H9 (cell line): ENCODE data around the gene FAIM2. TPM values are rescaled to one million over a fixed set of nuclear protein-coding genes. Genes with fewer than 3 reads are reported as not detected.

Experiments
- DNase-seq: peaks from one replicate; pipeline ENCODE4 v3.0.0-alpha.2; 2017
- H2AFZ ChIP-seq: one replicate; pipeline ENCODE4 v1.6.1; 2013; ENCODE audit warnings: mild to moderate bottlenecking, low read length, control low read depth, moderate library complexity
- H2AK5ac ChIP-seq: 2 replicates; pipeline ENCODE4 v1.6.1; 2013; ENCODE audit warnings: low read length, control low read depth, mixed read lengths; ENCODE audit not compliant: insufficient read length
- H2BK120ac ChIP-seq: one replicate; pipeline ENCODE4 v1.6.1; 2013; ENCODE audit warnings: low read depth, mild to moderate bottlenecking, low read length, control low read depth, inconsistent platforms; ENCODE audit not compliant: poor library complexity, severe bottlenecking
- H2BK12ac ChIP-seq: 2 replicates; pipeline ENCODE4 v1.6.1; 2013; ENCODE audit warnings: low read length, control low read depth, mixed read lengths, low read depth; ENCODE audit not compliant: insufficient read length
- H2BK15ac ChIP-seq: 2 replicates; pipeline ENCODE4 v1.6.1; 2013; ENCODE audit warnings: low read depth, low read length, control low read depth
- H2BK20ac ChIP-seq: one replicate; pipeline ENCODE4 v1.6.1; 2013; ENCODE audit warnings: low read depth, mild to moderate bottlenecking, low read length, control low read depth, inconsistent platforms; ENCODE audit not compliant: poor library complexity, severe bottlenecking
- H2BK5ac ChIP-seq: 2 replicates; pipeline ENCODE4 v1.6.1; 2013; ENCODE audit warnings: low read length, control low read depth, mixed read lengths; ENCODE audit not compliant: insufficient read length
- H3K14ac ChIP-seq: 2 replicates; pipeline ENCODE4 v1.6.1; 2013; ENCODE audit warnings: low read length, control low read depth; ENCODE audit not compliant: insufficient read depth
- H3K18ac ChIP-seq: 2 replicates; pipeline ENCODE4 v1.6.1; 2013; ENCODE audit warnings: low read depth, mild to moderate bottlenecking, mixed read lengths, low read length, control low read depth; ENCODE audit not compliant: insufficient read length
- H3K23ac ChIP-seq: 2 replicates; pipeline ENCODE4 v1.6.1; 2013; ENCODE audit warnings: low read length, control low read depth, mixed read lengths, low read depth; ENCODE audit not compliant: insufficient read length
- H3K23me2 ChIP-seq: 2 replicates; pipeline ENCODE4 v1.6.1; 2013; ENCODE audit warnings: low read depth, mild to moderate bottlenecking, mixed read lengths, low read length, control low read depth; ENCODE audit not compliant: insufficient read length, poor library complexity, severe bottlenecking
- H3K27ac ChIP-seq: 2 replicates; pipeline ENCODE4 v1.5.1; 2013; ENCODE audit warnings: low read length, control low read depth, mixed read lengths, low read depth; ENCODE audit not compliant: insufficient read length
- H3K27me3 ChIP-seq: 2 replicates; pipeline ENCODE4 v1.6.1; 2013; ENCODE audit warnings: low read length, control low read depth, inconsistent platforms; ENCODE audit not compliant: insufficient read depth
- H3K4ac ChIP-seq: 2 replicates; pipeline ENCODE4 v1.6.1; 2013; ENCODE audit warnings: low read depth, mild to moderate bottlenecking, control low read depth, inconsistent platforms, low read length, moderate library complexity
- H3K4me1 ChIP-seq: 2 replicates; pipeline ENCODE4 v1.6.1; 2013; ENCODE audit warnings: low read length, control low read depth, inconsistent platforms; ENCODE audit not compliant: insufficient read depth
- H3K4me2 ChIP-seq: 2 replicates; pipeline ENCODE4 v1.6.1; 2013; ENCODE audit warnings: low read length, control low read depth, mixed read lengths; ENCODE audit not compliant: insufficient read length, insufficient read depth
- H3K56ac ChIP-seq: 2 replicates; pipeline ENCODE4 v1.6.1; 2013; ENCODE audit warnings: low read depth, mild to moderate bottlenecking, mixed read lengths, low read length, control low read depth; ENCODE audit not compliant: insufficient read length
- H3K79me1 ChIP-seq: 2 replicates; pipeline ENCODE4 v1.6.1; 2013; ENCODE audit warnings: low read depth, mild to moderate bottlenecking, moderate library complexity, low read length, control low read depth, inconsistent platforms; ENCODE audit not compliant: insufficient read depth, poor library complexity, severe bottlenecking
- H3K79me2 ChIP-seq: 2 replicates; pipeline ENCODE4 v1.6.1; 2013; ENCODE audit warnings: low read length, control low read depth, inconsistent platforms; ENCODE audit not compliant: insufficient read depth
- H3K9ac ChIP-seq: 2 replicates; pipeline ENCODE4 v1.6.1; 2013; ENCODE audit warnings: low read length, control low read depth, mixed read lengths; ENCODE audit not compliant: insufficient read length; ENCODE audit errors: extremely low read depth
- H3K9me3 ChIP-seq: one replicate; pipeline ENCODE4 v1.6.1; 2013; ENCODE audit warnings: low read depth, low read length, inconsistent platforms; ENCODE audit not compliant: control insufficient read depth
- H3T11ph ChIP-seq: one replicate; pipeline ENCODE4 v1.6.1; 2013; ENCODE audit warnings: mild to moderate bottlenecking, low read length, control low read depth, inconsistent platforms
- H4K20me1 ChIP-seq: one replicate; pipeline ENCODE4 v1.6.1; 2013; ENCODE audit not compliant: control insufficient read depth, insufficient read length, insufficient read depth
- H4K5ac ChIP-seq: 2 replicates; pipeline ENCODE4 v1.6.1; 2013; ENCODE audit warnings: low read depth, mild to moderate bottlenecking, mixed read lengths, low read length, control low read depth; ENCODE audit not compliant: insufficient read length
- H4K8ac ChIP-seq: replicated peaks from 2 replicates; pipeline ENCODE4 v1.6.1; 2013; ENCODE audit warnings: low read length, control low read depth, mixed read lengths, low read depth; ENCODE audit not compliant: insufficient read length
- H4K91ac ChIP-seq: 2 replicates; pipeline ENCODE4 v1.6.1; 2013; ENCODE audit warnings: low read depth, mild to moderate bottlenecking, moderate library complexity, mixed read lengths, low read length, control low read depth; ENCODE audit not compliant: insufficient read length
- H3K27ac Mint-ChIP-seq, 3 experiments: 2 replicates in 2 of 3; 3 replicates in 1 of 3; pipeline ENCODE4 v1.8.0; 2020 to 2021; ENCODE audit warnings: mixed read lengths in 3 of 3, mild to moderate bottlenecking in 1 of 3, moderate library complexity in 1 of 3
- H3K27me3 Mint-ChIP-seq: 2 replicates; pipeline ENCODE4 v1.8.0; 2021; ENCODE audit warnings: low read depth, mild to moderate bottlenecking, moderate library complexity, mixed read lengths
- H3K36me3 Mint-ChIP-seq, 3 experiments: 2 replicates in 2 of 3; 3 replicates in 1 of 3; pipeline ENCODE4 v1.8.0; 2020 to 2021; ENCODE audit warnings: low read depth in 3 of 3, mixed read lengths in 3 of 3; ENCODE audit not compliant: insufficient read depth in 1 of 3
- H3K4me1 Mint-ChIP-seq, 2 experiments: 2 replicates each; pipeline ENCODE4 v1.8.0; 2020; ENCODE audit warnings: mixed read lengths in 2 of 2
- H3K4me3 Mint-ChIP-seq, 2 experiments: 2 replicates in 1 of 2; 3 replicates in 1 of 2; pipeline ENCODE4 v1.8.0; 2020 to 2021; ENCODE audit warnings: mild to moderate bottlenecking in 2 of 2, mixed read lengths in 2 of 2, moderate library complexity in 1 of 2
- H3K9me3 Mint-ChIP-seq, 2 experiments: 2 replicates in 1 of 2; 3 replicates in 1 of 2; pipeline ENCODE4 v1.8.0; 2020; ENCODE audit warnings: mild to moderate bottlenecking in 2 of 2, mixed read lengths in 2 of 2, moderate library complexity in 1 of 2
- CTCF ChIP-seq: fragments of 200-600 bp; sonication (generic); conservative IDR thresholded peaks from 3 replicates; pipeline ENCODE4 v1.8.0; 2021; ENCODE audit warnings: antibody characterized with exemption, mild to moderate bottlenecking
- WGBS: extraction: QIAGEN DNeasy Blood & Tissue Kit; methylation state at CpG from one replicate; pipeline ENCODE4 v1.1.7; 2013; ENCODE audit warnings: missing lambda C conversion rate, low lambda C conversion rate, mixed read lengths; ENCODE audit not compliant: insufficient read length; ENCODE audit errors: extremely low coverage; 5-methylcytosine and 5-hydroxymethylcytosine counted together
- total RNA-seq: library from RNA; stranded (reverse); gene quantifications from 2 replicates; pipeline ENCODE4 v1.2.1, GENCODE V29; 2021

FAIM2 gene
- total RNA-seq, 1 experiment from 2014 or later = 0.42 TPM

- H3K27me3 ChIP-seq = no peaks in the 10 kb centered on the region
- no peak overlapping the region for H2AK5ac ChIP-seq
- no peak overlapping the region for H2BK20ac ChIP-seq
- no peak overlapping the region for H3K4ac ChIP-seq
- H3K9ac ChIP-seq = no peak overlapping the region
- TF ChIP-seq CTCF = no peak
- H4K8ac ChIP-seq = no peak overlapping the region
- Mint-ChIP-seq H3K27ac (no peak overlapping the region), H3K4me3 (no peak overlapping the region), H3K4me1 (peaks cover 41 to 59% of the 10 kb centered on the region in 2 experiments), H3K9me3 (no peaks in the 10 kb centered on the region), H3K36me3 (no peaks in the 10 kb centered on the region; a peak in 1 of 7 replicates), H3K27me3 (peaks cover 27% of the 10 kb centered on the region)
- H3K14ac ChIP-seq = no peak overlapping the region
- H3K4me2 ChIP-seq = no peak overlapping the region
- H2BK120ac ChIP-seq = no peak overlapping the region
- H4K5ac ChIP-seq = no peak overlapping the region
- no peaks in the 10 kb centered on the region for H4K20me1 ChIP-seq
- no peak overlapping the region for H3K56ac ChIP-seq
- DNase-seq = no peak
- H2AFZ ChIP-seq = no peak overlapping the region
- no peak overlapping the region for H2BK5ac ChIP-seq
- no peak overlapping the region for H2BK12ac ChIP-seq
- no peaks in the 10 kb centered on the region for H3K9me3 ChIP-seq
- no peak overlapping the region for H3K18ac ChIP-seq
- no peak overlapping the region for H3K27ac ChIP-seq
- H3K4me1 ChIP-seq = no peaks in the 10 kb centered on the region; the same call in 1 of the 2 replicates
- no CpG with 5 or more reads among the region's 1 CpG for WGBS
- H2BK15ac ChIP-seq = no peak overlapping the region
- H4K91ac ChIP-seq = no peak overlapping the region
- no peaks in the 10 kb centered on the region for H3K79me2 ChIP-seq
- peaks cover 5% of the 10 kb centered on the region for H3K23me2 ChIP-seq
- H3T11ph ChIP-seq = no peak overlapping the region
- H3K23ac ChIP-seq = no peak overlapping the region
- no peaks in the 10 kb centered on the region for H3K79me1 ChIP-seq
These were observed 39.9 kb upstream of the FAIM2 start for GRCh38 chr12:49943625-49943960.
